Chondrocyte (in vitro differentiated cells): ENCODE measurements around the gene PRLH. TPM values are rescaled to one million over a fixed set of nuclear protein-coding genes. Genes with fewer than 3 reads are reported as not detected.

Experiments
- DNase-seq: peaks from one replicate; pipeline ENCODE4 v3.0.0; 2021; ENCODE audit warnings: mixed read lengths, low spot score
- H3K27ac Mint-ChIP-seq: one replicate; pipeline ENCODE4 v1.8.0; 2021; ENCODE audit warnings: mild to moderate bottlenecking, moderate library complexity, mixed read lengths; ENCODE audit not compliant: unreplicated experiment
- H3K27me3 Mint-ChIP-seq: 2 replicates; pipeline ENCODE4 v1.8.0; 2021; ENCODE audit warnings: low read depth, mixed read lengths
- H3K36me3 Mint-ChIP-seq: 2 replicates; pipeline ENCODE4 v1.8.0; 2021; ENCODE audit warnings: low read depth, mixed read lengths
- H3K4me1 Mint-ChIP-seq: 2 replicates; pipeline ENCODE4 v1.8.0; 2021; ENCODE audit warnings: low read depth, mild to moderate bottlenecking, mixed read lengths
- H3K4me3 Mint-ChIP-seq: one replicate; pipeline ENCODE4 v1.8.0; 2021; ENCODE audit warnings: mild to moderate bottlenecking, moderate library complexity, mixed read lengths; ENCODE audit not compliant: unreplicated experiment
- H3K9me3 Mint-ChIP-seq: 2 replicates; pipeline ENCODE4 v1.8.0; 2021; ENCODE audit warnings: low read depth, mixed read lengths
- CTCF ChIP-seq: fragments of 200-600 bp; sonication (generic); IDR thresholded peaks from 2 replicates; pipeline ENCODE4 v1.5.0; 2021; ENCODE audit warnings: antibody characterized with exemption, mild to moderate bottlenecking, moderate library complexity
- total RNA-seq: library from RNA; stranded (reverse); gene quantifications from 3 replicates; pipeline ENCODE4 v1.2.1, GENCODE V29; 2021

PRLH gene
- total RNA-seq, 1 donor from 2014 or later = not detected

- Mint-ChIP-seq H3K4me1 (peaks cover 6% of the 10 kb centered on the region), H3K36me3 (peaks cover 2% of the 10 kb centered on the region), H3K9me3 (peaks cover 3% of the 10 kb centered on the region), H3K27ac (no peak overlapping the region), H3K27me3 (no peaks in the 10 kb centered on the region), H3K4me3 (no peak overlapping the region)
- no peak for TF ChIP-seq CTCF
- no peak for DNase-seq
These were observed 26.1 kb upstream of the PRLH start for GRCh38 chr2:237540223-237540775.

- H3K4me1 Mint-ChIP-seq = peaks cover 6% of the 10 kb centered on the region
- H3K36me3 Mint-ChIP-seq = peaks cover 2% of the 10 kb centered on the region
- no peak for TF ChIP-seq CTCF
- no peak overlapping the region for H3K27ac Mint-ChIP-seq
- no peak overlapping the region for H3K4me3 Mint-ChIP-seq
- peaks cover 3% of the 10 kb centered on the region for H3K9me3 Mint-ChIP-seq
- DNase-seq = no peak
- no peaks in the 10 kb centered on the region for H3K27me3 Mint-ChIP-seq
These were observed 25.6 kb upstream of the PRLH start for GRCh38 chr2:237540823-237541222.

GRCh38 chr2:237541243-237541642, 25.1 kb upstream of the PRLH start:
- H3K27ac Mint-ChIP-seq = no peak overlapping the region
- H3K4me3 Mint-ChIP-seq = no peak overlapping the region
- peaks cover 6% of the 10 kb centered on the region for H3K4me1 Mint-ChIP-seq
- H3K9me3 Mint-ChIP-seq = peaks cover 3% of the 10 kb centered on the region
- TF ChIP-seq CTCF = no peak
- peaks cover 2% of the 10 kb centered on the region for H3K36me3 Mint-ChIP-seq
- DNase-seq = no peak
- no peaks in the 10 kb centered on the region for H3K27me3 Mint-ChIP-seq

GRCh38 chr2:237542001-237542704, 24.2 kb upstream of the PRLH start:
- DNase-seq = no peak
- Mint-ChIP-seq H3K4me3 (no peak overlapping the region), H3K27ac (no peak overlapping the region), H3K27me3 (no peaks in the 10 kb centered on the region), H3K36me3 (peaks cover 3% of the 10 kb centered on the region), H3K9me3 (peaks cover 3% of the 10 kb centered on the region), H3K4me1 (peaks cover 6% of the 10 kb centered on the region)
- TF ChIP-seq CTCF = no peak

GRCh38 chr2:237546040-237546875, 20.1 kb upstream of the PRLH start:
- Mint-ChIP-seq H3K27me3 (no peaks in the 10 kb centered on the region), H3K9me3 (peaks cover 3% of the 10 kb centered on the region), H3K36me3 (peaks cover 3% of the 10 kb centered on the region), H3K4me1 (no peaks in the 10 kb centered on the region), H3K27ac (no peak overlapping the region), H3K4me3 (no peak overlapping the region)
- TF ChIP-seq CTCF = no peak
- DNase-seq = peak; percentile 28
